Measurements from ENCODE around the gene ENC1.

The ENC1 gene

DNA sequence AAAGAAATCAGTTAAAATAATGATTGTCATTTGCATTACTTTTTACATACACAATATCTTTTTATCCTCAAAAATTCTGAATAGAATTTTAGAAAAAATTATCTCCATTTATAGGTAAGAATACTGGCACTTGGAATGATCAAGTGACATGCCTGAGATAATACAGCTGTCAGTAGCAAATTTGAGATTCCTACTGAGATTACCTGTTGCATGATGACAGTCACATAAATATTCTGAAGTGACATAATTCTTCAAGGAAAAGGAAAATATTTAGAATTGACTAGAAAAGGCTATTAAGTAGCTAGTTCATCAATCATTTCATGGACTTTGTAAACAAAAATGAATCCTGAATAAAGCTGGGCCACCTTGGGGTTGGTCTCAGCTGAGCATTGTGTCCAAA is 15.2 kb upstream of the ENC1 start:
- no peak for DNase-seq (ENCODE audit: low read depth)

DNA sequence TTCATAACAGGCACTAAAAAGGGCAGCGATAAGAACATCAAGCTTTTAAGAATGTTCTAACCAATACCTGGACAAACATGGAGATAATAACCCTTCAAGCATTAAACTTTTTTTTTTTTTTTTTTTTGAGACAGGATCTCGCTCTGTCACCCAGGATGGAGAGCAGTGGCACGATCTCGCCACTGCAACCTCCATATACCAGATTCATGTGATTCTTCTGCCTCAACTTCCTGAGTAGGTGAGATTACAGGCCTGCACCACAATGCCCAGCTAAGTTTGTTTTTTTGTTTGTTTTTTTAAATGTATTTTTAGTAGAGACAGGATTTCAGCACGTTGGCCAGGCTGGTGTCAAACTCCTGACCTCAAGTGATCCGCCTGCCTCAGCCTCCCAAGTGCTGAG is 14.7 kb upstream of the ENC1 start:
- no peak for DNase-seq (ENCODE audit: low read depth)

- no peak for DNase-seq (ENCODE audit: low read depth)
Observed at GRCh38 chr5:74653991-74654390, 13.5 kb upstream of the ENC1 start.

DNA sequence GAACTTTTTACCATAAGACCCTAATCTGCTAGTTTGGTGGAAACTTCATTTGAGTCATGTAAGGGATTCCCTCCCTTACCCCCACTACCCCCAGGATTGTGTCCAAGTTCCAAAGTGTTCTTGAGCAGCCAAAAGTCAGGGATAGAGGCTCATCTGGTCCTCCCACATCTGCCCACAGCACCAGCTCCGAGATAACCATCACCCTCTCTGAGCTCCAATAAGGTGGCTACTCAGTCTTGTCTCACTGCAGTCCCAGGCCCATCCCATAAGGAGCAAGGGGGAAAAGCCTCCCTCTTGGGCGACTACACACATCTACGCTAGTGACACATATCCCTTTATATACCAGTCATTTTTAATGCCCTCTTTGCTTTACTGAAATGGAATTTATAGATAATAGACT is 12.0 kb upstream of the ENC1 start:
- no peak for DNase-seq (ENCODE audit: low read depth)

DNA sequence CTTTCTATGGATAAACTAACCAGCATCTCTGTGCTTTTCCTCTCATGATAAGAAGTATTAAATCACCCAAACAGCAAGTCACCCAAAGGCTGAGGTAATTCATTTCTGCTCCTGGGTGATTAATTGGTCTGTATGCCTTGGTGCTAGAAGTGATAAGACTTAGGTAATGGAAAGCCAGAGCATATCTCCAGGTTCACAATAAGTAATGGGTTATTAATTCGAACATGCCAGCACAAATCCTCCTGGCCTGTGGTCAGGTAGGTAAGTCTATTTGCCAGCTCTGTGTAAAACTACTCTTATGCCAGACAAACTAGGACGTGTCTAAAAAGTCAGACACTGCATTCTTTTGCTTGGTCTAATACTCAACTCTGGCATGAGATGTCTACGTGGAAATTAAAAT is 11.2 kb upstream of the ENC1 start:
- DNase-seq (ENCODE audit: low read depth): no peak

DNA sequence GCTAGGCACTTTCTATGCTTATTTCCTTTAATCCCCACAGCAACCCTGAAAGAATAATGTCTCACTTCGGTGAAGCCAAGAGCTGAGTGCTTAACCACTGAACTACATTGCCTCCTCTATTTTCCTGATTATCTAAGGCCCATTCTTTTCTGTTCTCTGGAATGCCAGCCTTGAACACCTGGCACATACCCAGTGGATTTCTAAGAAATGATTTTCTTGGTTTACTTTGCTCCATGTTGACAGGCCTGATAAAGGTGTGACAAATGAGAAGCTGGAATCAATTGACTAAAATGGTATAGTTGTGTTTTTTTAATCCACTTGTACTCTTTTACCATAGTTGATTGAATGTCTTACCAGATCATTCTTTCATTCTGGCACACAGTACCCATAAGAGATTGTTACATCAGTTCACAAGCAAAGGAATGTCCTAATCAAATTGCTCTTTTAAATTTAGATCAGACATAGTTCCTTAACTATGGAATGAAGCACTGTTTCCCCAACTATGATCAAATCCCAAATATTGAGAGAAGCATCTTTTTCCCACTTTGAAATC is 9.0 kb upstream of the ENC1 start:
- DNase-seq (ENCODE audit: low read depth): no peak

- no peak for DNase-seq (ENCODE audit: low read depth)
Observed at GRCh38 chr5:74648835-74649293, 8.3 kb upstream of the ENC1 start.

DNA sequence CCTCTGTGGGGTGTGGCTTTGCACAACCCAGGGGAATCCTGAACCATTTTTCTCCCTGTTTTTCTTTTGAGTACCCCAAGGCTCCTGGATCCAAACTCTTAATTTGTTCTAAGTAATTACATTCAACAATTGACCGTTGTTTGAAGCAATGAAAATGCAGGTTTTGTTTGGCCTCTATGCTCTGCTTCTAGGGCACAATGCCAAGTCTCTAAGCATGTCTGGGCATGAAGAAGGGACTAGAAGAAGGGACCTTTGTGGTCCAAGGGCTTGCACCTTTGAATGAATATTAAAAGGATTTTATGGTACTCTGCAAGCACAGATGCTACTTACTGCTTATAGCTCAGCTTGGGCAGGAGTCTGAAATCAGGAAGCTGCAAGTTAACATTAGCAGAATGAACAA is 6.6 kb upstream of the ENC1 start:
- no peak for DNase-seq (ENCODE audit: low read depth)

GRCh38 chr5:74643111-74643562 is 2.6 kb upstream of the ENC1 start:
- DNase-seq (ENCODE audit: low read depth): no peak

GRCh38 chr5:74642543-74642863 is 2.0 kb upstream of the ENC1 start:
- no peak for DNase-seq (ENCODE audit: low read depth)

DNA sequence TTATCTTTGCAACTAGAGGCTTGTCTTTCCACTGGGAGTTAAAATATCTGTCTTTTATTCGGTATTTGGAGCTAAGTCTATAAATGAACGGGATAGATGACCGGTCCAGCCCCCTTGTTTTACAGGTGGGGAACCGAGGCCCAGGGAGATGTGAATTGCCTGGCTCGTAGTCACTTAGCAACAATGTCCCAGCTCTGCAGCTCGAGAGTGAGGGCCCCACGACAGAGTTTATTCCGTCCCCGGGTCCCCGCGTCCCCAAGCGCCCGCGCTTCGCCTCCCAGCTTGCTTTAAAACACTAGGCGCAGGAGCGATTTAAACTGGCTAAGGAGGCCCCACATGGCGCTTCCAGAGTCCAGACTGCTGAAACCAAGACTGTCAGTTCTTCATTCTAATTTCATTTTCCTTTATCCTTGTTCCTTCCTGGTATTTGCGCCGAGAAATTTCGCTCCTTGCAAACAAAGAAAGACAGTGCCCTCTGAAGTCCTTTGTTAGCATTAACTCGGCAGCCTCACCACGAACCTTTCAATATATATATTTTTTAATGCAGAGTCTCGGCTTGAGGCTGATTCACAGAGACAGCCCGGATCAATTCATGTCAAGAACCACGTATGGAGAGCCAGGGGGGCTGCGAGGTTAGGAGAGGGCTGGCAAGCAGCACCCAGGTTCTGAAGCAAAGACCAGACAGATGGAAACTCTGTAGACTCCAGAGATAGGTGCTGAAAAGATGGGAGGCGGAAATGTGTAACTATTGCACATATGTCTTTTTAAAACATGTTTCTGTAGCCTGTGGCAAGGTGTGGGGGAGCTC is 1.4 kb upstream of the ENC1 start:
- DNase-seq (ENCODE audit: low read depth): peak; percentile 73

GRCh38 chr5:74640954-74641734 is 616 bp upstream of the ENC1 start:
- DNase-seq (ENCODE audit: low read depth): peak; percentile 61

DNA sequence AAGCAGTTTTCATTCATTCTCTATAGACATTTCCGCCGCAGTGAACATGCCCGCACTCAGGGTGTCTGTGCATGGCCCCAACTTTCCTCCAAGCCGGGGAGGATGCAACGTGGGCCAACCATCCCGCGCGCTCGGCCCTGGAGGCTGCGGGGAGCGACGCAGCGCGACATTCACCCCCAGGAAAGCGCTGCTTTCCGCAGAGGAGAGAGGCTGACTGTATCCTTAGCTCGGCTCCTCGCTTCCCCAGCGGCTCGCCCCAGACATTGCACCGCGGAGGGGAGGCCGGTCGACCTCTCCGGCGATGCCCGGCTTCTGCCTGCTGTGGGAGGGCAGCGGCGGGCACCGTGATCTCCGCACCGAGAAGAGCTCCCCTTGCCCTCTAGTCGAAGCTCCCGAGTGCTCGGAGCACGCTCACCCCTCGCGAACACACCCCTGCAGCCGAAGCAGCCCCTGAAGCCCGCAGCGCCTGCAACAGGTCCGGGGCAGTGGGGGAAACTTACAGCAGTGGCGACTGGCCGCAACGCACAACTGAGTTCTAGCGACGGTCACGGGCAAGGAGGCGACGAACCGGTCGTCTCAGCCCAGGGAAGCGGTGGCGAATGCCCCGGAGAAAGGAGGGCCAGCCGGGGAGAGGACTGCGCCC is 600 bp downstream of the ENC1 start:
- DNase-seq (ENCODE audit: low read depth): no peak

- DNase-seq (ENCODE audit: low read depth): no peak
Observed at GRCh38 chr5:74638970-74639806, 1.3 kb downstream of the ENC1 start.

GRCh38 chr5:74638544-74638969 is 2.0 kb downstream of the ENC1 start:
- no peak for DNase-seq (ENCODE audit: low read depth)

GRCh38 chr5:74636552-74636951 is 4.0 kb downstream of the ENC1 start:
- no peak for DNase-seq (ENCODE audit: low read depth)

- DNase-seq (ENCODE audit: low read depth): no peak
Observed at GRCh38 chr5:74636149-74636548, 4.4 kb downstream of the ENC1 start.

DNA sequence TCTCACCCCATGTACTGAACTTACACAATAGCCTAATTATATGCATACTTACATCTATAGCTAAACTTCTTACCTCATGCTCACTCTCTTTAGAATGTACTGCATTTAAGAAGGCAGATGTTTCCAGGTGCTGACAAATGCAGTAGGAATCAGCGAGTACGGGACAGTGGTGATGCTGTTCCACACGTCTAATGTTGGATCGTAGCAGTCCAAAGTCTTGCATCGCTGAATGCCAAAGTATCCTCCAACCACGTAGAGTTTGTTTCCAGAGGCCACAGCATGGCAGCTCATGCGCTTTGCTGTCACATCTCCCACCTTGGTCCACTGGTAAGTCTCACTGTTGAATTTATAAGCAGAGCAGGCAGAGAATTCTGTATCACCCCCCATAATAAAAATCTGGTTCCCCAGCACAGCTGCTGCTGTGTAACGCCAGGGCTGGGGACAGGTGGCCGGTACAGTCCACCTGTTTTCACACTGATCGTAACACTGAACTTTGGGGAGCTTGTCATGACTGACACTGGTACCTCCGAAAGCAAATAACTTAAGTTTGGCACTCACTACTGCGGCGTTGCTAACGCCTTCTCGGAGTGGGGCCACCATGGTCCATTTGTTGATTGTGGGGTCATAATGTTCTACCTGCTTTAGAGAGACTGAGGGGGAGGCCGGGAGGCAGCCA is 5.8 kb downstream of the ENC1 start:
- DNase-seq (ENCODE audit: low read depth): no peak

DNA sequence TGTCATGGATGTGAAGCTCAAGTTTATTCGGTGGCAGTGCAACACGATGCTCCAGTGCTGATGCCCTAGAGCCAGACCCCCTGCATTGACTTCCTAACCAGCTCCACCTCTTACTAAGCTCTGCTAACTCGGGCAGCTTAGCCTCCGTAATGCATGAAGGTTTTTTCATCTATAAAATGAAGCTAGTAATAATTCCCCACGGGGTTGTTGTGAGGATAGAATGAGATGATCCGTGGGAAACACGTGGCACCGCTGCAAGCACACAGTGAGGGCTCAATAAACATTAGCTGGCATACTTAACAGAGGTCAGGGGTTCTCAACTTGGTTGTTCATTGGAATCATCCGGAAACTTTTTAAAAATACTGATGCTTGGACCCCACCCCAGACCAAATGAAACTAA is 6.8 kb downstream of the ENC1 start:
- DNase-seq (ENCODE audit: low read depth): no peak

DNA sequence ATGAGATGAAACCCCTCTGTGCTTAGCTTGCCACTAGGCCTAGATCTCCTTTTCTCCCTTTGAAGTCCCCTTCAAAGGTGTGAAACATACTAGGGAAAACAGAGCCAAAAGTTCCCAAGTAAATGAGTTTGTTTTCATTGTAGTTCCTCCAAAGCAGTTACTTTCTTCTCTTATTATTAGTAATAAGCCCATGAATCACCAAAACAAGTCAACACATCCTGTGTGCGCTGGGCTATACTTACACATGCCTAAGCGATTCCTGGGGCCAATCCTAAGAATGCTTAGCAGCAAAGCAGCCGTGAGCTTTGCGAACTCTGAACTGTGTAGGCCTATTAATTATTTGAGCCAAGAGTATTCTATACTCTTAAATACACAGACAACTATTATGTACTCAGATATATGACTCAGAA is 7.6 kb downstream of the ENC1 start:
- no peak for DNase-seq (ENCODE audit: low read depth)

Data from fibroblast of the conjunctiva (primary cell).